GM19025 (cell line): ENCODE results near the gene PRSS53.

Source experiments
- ATAC-seq: cut with Tn5 transposase; IDR thresholded peaks from one replicate; pipeline ENCODE4 v1.9.1; 2021; ENCODE audit warnings: mild to moderate bottlenecking, low read depth, moderate library complexity; ENCODE audit not compliant: unreplicated experiment

The PRSS53 gene

GRCh38 chr16:31099860-31100638 is 11.3 kb upstream of the PRSS53 start:
- ATAC-seq: no peak

DNA sequence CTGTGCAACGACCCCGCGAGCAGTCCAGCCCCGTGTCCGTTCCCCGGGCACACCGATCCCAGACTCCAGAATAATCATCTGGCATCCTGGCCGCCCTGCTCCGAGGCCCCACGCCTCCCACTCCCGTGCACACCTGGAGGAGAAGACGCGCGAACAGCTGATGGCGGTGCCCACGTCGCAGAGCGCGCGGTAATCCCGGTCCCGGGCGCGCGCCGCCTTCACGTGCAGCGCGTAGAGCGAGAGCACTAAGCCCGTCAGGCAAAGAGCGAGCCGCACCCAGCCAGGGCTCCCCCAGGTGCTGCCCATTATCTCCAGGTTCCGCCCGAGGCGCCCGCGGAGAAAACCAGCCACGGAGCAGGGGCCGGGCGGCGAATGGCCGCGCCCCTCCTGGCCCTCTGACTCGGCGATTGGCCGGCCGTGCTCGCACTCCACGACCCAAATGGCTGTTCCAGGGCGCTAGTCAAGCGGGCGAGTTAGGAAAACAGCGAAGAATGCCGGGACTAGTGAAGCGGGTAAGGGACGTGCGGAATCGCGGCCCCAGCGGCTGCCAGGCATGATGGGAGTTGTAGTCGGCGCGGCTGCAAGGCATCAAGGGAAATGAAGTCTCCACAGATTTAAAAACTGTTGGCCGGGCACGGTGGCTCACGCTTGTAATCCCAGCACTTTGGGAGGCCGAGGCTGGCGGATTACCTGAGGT is 5.8 kb upstream of the PRSS53 start, which contains the start of gene VKORC1:
Gene VKORC1, minus strand, starts transcription at position 374 of the 697 bp plus-strand sequence. Its CDS starts 68 bp downstream, at position 306.
- ATAC-seq: peak; percentile 89

- ATAC-seq: no peak
Measured at GRCh38 chr16:31094088-31094423, 5.3 kb upstream of the PRSS53 start.

DNA sequence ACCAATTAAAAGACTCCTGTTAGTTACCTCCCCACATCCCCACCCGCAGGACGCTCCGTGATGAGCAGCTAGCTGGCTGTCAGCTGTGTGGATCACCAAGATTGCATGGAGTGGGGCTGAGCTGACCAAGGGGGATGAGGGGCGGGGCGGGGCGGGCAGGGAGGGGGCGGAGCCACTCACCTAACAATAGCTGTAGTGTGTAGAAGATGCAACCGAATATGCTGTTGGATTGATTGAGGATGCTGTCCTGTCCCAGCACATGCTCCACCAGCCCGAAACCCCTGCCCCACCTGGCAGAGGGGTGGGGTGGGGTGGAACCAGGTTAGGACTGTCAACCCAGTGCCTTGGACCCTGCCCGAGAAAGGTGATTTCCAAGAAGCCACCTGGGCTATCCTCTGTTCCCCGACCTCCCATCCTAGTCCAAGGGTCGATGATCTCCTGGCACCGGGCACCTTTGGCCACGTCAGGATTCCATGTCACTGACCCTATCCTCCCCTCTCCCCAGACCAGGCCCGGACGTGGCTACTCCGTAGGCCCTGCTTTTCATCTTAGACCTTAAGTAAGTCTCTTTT is 4.5 kb upstream of the PRSS53 start:
- ATAC-seq: no peak

GRCh38 chr16:31092330-31092729 is 3.6 kb upstream of the PRSS53 start:
- ATAC-seq: no peak

GRCh38 chr16:31090540-31090939 is 1.8 kb upstream of the PRSS53 start:
- ATAC-seq: no peak

DNA sequence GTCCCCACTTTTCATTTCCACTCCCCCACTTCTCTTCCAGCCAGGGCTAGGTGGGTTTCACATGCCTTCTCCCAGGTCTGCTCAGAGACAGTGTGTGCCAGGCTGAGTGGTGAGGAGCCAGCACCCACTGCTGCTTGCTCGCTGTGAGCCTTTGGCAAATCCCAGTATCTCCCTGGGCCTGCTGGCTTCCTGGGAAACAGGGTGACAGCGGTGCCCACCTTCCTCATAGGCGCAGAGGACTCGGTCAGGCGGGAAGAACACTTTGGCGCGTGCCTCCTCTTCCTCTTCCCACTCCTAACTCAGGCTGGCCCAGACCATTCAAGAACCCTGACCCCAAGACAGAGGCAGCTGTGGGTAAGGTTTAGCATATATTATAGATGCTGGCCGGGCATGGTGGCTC is 456 bp upstream of the PRSS53 start:
- ATAC-seq: no peak

GRCh38 chr16:31087971-31088370 is 772 bp downstream of the PRSS53 start:
- no peak for ATAC-seq

- ATAC-seq: no peak
Measured at GRCh38 chr16:31087481-31087880, 1.3 kb downstream of the PRSS53 start.

DNA sequence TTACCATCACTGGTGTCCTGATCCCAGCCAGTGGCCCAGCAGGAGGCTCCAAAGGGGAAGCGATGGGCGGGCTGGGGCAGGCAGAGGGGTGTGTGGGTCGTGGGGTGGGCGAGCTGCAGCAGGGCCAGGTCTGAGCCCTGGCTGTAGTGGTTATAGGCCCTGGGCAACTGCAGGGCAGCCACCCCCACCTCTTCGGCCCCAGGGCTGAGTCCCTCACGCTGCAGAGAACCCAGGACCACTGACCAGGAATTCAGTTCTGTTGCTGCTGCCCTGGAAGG is 2.2 kb downstream of the PRSS53 start:
- no peak for ATAC-seq

- ATAC-seq: no peak
Measured at GRCh38 chr16:31085873-31086628, 2.7 kb downstream of the PRSS53 start.

DNA sequence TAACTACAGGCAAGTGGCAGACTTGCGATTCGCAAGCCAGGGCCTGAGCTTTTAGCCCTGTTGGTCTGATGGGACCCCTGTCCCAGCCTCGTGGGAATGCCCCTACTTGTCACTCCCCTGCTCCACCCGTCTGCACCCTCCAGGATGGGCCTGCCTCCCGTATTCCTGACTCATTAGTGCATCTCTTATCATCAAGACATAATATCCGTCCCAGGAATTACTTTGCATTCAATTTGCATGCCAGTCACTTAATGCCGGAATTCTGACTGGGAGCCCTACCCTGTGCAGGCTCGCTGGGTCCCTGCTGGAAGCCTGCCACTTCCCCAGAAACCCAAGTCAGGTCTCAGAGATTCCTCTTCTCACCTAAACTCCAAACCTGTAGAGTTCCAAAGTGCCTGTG is 3.3 kb downstream of the PRSS53 start:
- no peak for ATAC-seq

DNA sequence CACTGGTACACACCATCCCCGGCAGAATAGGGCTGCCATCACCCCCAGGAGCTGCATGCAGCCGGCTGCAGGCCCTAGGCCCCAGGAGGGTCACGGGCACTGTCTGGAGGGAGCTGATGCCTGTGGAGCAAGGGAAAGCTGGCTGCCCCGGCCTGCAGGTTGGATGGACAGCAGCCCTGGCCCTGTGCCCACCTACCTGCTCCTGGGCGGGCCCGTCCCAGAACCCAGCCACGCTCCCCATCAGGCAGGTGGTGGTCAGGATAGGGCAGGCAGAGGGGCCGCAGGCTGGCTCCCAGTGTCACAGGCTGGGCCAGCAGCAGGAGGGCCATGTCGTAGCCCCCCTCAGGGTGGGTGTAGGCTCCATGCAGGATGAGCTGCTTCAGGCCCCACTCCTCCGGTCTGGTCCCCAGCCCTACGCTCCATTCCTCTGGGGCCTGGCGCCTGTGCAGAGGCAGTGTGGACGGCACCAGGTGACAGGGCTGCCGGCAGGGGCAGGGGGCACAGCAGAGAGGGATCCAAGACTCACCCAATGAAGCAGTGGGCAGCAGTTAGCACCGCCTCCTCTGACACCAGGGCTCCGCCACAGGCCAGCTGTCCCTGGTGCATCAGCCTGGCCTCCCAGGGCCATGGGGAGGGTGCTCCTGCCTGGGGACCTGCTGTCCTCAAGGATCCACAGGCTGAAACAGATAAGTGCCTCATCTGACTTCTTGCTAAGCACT is 4.0 kb downstream of the PRSS53 start:
- ATAC-seq: no peak

GRCh38 chr16:31083981-31084380 is 4.8 kb downstream of the PRSS53 start:
- ATAC-seq: no peak

- ATAC-seq: no peak
Measured at GRCh38 chr16:31083556-31083955, 5.2 kb downstream of the PRSS53 start.

DNA sequence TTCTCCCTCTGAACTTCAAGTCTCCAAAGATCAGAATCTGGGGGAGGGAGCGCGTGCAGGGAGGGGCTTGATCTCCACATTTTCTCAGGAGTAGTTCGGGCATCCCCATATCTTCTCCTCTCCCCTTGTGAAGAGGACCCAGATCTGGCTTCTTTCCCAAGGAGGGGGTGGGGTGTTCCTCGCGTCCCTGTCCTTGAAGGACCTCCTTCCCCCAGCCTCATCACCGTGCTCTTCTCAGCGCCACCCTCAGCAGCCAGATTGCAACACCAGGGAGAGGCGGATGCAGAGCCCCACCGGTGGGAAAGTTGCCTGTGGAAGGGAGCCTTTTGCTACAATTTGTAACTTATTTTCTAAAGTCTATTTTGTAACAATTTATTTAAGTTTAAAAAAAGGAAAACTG is 5.7 kb downstream of the PRSS53 start:
- no peak for ATAC-seq

DNA sequence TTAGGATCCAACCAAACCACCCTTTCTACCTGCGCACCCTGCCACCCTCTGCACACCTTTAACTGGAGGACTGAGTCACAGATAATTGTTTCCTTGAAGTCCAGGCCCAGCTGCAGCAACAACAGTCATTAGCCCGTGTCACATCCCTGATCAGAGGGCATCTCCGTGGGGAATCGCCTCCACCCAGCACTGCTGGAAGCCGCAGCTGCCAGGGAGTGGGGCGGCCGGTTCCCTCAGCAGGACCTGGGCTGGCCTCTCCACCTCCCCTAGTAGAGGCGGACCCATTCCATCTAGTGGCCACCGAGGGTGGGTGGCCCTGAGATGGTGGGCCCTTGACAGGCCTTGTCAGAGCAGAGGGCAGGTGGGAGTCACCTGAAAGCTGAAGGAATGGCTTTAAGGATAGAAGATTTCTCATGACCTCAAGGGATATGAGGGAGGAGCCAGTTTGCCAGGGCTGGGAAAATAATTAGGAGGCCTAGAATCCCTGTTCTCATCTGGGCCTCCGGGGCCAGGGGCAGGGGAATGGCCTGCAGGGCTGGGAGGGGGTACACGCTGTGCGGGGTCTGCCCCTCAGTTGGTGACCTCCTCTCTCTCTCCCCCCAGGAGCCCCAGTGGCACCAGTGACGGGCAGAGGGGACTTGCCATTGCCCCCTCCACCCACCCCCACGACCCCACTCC is 6.2 kb downstream of the PRSS53 start:
- ATAC-seq: no peak

DNA sequence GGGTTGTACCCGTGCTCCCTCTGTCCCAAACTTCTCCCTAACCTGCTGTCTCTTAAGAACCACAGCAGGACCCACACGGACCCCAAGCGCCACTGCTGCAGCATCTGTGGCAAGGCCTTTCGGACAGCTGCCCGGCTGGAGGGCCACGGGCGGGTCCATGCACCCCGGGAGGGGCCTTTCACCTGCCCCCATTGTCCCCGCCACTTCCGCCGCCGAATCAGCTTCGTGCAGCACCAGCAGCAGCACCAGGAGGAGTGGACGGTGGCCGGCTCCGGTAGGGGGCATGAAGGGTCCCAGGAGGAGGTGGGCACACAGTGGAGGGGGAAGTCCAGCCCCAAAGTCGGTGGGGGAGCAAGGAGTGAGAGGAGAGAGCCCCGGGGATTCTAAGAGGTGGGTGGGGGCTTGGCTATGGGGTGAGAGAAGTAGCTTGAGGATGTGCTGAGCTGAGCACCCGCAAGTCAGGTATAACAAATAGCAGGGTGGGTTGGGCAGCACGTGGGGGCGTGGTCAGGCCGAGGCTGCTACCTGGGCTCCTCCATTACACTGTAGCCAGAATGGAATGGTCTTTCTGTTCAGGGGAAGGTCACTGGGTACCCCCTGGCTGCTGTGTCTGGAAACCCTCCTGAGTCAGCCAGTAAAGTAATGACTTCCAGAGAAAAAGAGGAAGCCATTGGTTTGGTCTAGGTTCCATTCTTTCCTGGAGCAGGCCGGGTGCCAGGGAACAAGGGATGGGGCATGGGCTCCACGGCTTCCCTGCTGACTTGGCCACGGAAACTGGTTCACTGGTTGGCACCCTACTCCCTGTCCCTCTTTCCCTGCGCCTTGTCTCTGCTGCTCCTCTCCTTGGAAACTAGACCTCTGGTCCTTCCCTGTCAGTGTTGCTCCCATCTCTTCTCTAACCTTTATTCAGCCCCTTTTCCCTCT is 7.1 kb downstream of the PRSS53 start:
- no peak for ATAC-seq
